OCI-LY3 (cell line): ENCODE measurements around the gene WDR12.
"Not testable (repeated sequence)": the region's sequence is repeated elsewhere in the genome, so short reads cannot be mapped to it uniquely, and the experiment has no call there.

ENCODE experiments used
- H2AFZ ChIP-seq: fragments of 200-600, 300-600 bp; shearing (Covaris generic); 2 replicates; pipeline ENCODE4 v1.6.0; 2014; ENCODE audit warnings: antibody characterized with exemption, low read depth, low read length
- H3K27ac ChIP-seq: fragments of 200-600, 300-600 bp; sonication (generic); 2 replicates; pipeline ENCODE4 v1.5.1; 2014; ENCODE audit warnings: mild to moderate bottlenecking, low read length, moderate library complexity, mixed read lengths
- H3K27me3 ChIP-seq: fragments of 200-600, 300-600 bp; sonication (generic); 2 replicates; pipeline ENCODE4 v1.6.1; 2014; ENCODE audit warnings: low read depth, low read length, mixed read lengths
- H3K36me3 ChIP-seq: fragments of 200-600, 300-600 bp; sonication (generic); replicated peaks from 2 replicates; pipeline ENCODE3; 2014; ENCODE audit warnings: low read depth, low read length, mixed read lengths
- H3K4me1 ChIP-seq: fragments of 300-600, 200-600 bp; sonication (generic); 2 replicates; pipeline ENCODE4 v1.6.1; 2014; ENCODE audit warnings: low read length, mixed read lengths
- H3K4me2 ChIP-seq: fragments of 200-600, 300-600 bp; sonication (generic); 2 replicates; pipeline ENCODE4 v1.6.1; 2014; ENCODE audit warnings: low read length, mixed read lengths
- H3K4me3 ChIP-seq: fragments of 300-600, 200-600 bp; sonication (generic); 2 replicates; pipeline ENCODE4 v1.5.1; 2014; ENCODE audit warnings: antibody characterized with exemption, mild to moderate bottlenecking, low read length, moderate library complexity
- H3K79me2 ChIP-seq: fragments of 300-600, 200-600 bp; shearing (Covaris generic); 2 replicates; pipeline ENCODE4 v1.6.1; 2014; ENCODE audit warnings: mild to moderate bottlenecking, low read length, mixed read lengths
- H3K9ac ChIP-seq: fragments of 300-600, 200-600 bp; shearing (Covaris generic); 2 replicates; pipeline ENCODE4 v1.6.0; 2014; ENCODE audit warnings: mild to moderate bottlenecking, low read length, moderate library complexity
- H3K9me3 ChIP-seq: fragments of 200-600, 300-600 bp; shearing (Covaris generic); 2 replicates; pipeline ENCODE4 v1.6.1; 2014; ENCODE audit warnings: low read length, mixed read lengths; ENCODE audit not compliant: insufficient read depth
- H4K20me1 ChIP-seq: fragments of 200-600, 300-600 bp; sonication (generic); 2 replicates; pipeline ENCODE4 v1.6.1; 2016; ENCODE audit warnings: low read length, mixed read lengths; ENCODE audit not compliant: insufficient read depth
- EZH2phosphoT487 ChIP-seq: fragments of 200-600 bp; shearing (Covaris generic); IDR thresholded peaks from 2 replicates; pipeline ENCODE4 v1.6.1; 2018; ENCODE audit warnings: antibody characterized with exemption, mixed run types, low read depth
- TF ChIP-seq, protein P1 (sequence below): fragments of 200-600, 300-600 bp; sonication (generic); IDR thresholded peaks from 2 replicates; pipeline ENCODE4 v1.5.1; 2014; ENCODE audit warnings: antibody characterized with exemption, low read length, low read depth

WDR12 gene

DNA sequence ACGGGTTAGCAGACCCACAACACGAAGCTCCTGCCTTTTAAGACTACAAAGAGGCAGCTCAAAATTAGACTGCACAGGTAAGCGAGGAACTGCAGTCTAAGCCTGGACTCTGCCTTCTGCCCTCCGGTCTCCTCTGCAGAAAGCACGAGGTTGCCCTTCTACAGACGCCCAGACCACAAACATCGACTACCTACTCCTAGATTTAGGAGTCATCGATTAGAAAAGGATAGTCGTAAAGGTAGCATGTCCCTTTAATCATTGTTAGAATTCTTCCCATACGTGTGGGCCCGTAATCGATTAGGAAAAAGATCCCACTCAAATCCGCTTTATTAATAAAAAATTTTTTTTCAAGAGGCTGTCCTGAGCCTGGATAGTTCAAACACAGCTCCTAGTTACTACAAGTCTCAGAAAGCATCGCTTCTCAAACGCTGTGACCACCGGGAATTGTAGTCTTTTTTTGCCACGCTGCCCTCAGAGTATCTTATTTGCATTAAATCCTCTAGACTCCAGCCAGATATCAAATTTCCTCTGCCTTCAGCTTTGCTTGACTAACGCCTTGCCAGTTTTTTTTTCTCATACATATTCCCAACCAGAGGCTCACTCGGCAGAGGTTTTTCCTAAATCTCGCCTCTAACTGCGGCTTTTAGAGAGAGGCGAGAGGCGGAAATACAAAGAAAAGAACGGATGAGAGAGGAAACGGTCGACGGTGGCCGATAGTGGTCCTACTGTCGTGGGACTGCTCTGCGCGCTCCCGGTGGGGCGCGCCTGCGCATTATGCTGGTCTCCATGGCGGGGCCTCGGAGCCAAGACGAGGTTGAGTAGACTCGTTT, at the start of gene WDR12, which contains the start of gene CARF:
Gene WDR12, minus strand, starts transcription at position 162 of the 830 bp plus-strand sequence. CDS start 197 bp downstream, outside the sequence.
Gene CARF, plus strand, starts transcription at position 764 of the 830 bp plus-strand sequence. CDS start 29,628 bp downstream, outside the sequence.
- Histone ChIP-seq H3K27ac (peak within 1 kb of the TSS; percentile 92), H3K9ac (peak within 1 kb of the TSS; percentile 94), H3K79me2 (peaks cover 44% of the 10 kb centered on the region)

DNA sequence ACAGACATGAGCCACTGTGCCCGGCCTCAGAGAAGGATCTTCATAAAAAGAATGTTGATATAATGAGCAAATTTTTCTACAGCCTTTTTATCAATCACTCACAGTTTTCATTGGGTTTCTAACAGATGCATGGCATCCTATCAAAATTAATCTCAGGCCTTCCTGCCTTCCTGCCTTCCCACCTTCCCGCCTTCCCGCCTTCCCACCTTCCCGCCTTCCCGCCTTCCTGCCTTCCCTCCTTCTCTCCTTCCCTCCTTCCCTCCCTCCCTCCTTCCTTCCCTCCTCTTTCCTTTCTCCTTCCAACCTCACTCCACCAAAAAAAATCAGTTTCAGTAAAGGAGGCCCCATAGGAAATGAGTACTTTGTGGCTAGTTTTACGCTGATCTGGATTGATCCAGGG, 49.1 kb upstream of the WDR12 start:
- Histone ChIP-seq H3K4me3 (no peak overlapping the region), H3K27me3 (no peaks in the 10 kb centered on the region), H3K9ac (no peak overlapping the region), H3K27ac (no peak overlapping the region), H2AFZ (no peak overlapping the region), H3K4me1 (peaks cover 8% of the 10 kb centered on the region), H3K36me3 (no peaks in the 10 kb centered on the region), H3K9me3 (no peaks in the 10 kb centered on the region), H3K79me2 (no peaks in the 10 kb centered on the region), H3K4me2 (no peak overlapping the region), H4K20me1 (no peaks in the 10 kb centered on the region)
- TF ChIP-seq EZH2phosphoT487 = no peak
- TF ChIP-seq, protein P1, sequence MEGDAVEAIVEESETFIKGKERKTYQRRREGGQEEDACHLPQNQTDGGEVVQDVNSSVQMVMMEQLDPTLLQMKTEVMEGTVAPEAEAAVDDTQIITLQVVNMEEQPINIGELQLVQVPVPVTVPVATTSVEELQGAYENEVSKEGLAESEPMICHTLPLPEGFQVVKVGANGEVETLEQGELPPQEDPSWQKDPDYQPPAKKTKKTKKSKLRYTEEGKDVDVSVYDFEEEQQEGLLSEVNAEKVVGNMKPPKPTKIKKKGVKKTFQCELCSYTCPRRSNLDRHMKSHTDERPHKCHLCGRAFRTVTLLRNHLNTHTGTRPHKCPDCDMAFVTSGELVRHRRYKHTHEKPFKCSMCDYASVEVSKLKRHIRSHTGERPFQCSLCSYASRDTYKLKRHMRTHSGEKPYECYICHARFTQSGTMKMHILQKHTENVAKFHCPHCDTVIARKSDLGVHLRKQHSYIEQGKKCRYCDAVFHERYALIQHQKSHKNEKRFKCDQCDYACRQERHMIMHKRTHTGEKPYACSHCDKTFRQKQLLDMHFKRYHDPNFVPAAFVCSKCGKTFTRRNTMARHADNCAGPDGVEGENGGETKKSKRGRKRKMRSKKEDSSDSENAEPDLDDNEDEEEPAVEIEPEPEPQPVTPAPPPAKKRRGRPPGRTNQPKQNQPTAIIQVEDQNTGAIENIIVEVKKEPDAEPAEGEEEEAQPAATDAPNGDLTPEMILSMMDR = no peak

More for the DNA sequence above, at the start of gene WDR12, which contains the start of gene CARF:
- H3K4me1 ChIP-seq = peaks cover 20% of the 10 kb centered on the region
- no peaks in the 10 kb centered on the region for H3K27me3 ChIP-seq
- H3K4me3 ChIP-seq = peak within 1 kb of the TSS; percentile 93
- no peaks in the 10 kb centered on the region for H3K9me3 ChIP-seq
- TF ChIP-seq, protein P1 = no peak
- no peak for TF ChIP-seq EZH2phosphoT487
- peak within 1 kb of the TSS; percentile 98 for H2AFZ ChIP-seq
- H4K20me1 ChIP-seq = 0 out of 2 replicates have a peak, but pooled peaks cover 6% of the 10 kb centered on the region
- H3K4me2 ChIP-seq = peak within 1 kb of the TSS; percentile 96
- H3K36me3 ChIP-seq = peaks cover 6% of the 10 kb centered on the region

DNA sequence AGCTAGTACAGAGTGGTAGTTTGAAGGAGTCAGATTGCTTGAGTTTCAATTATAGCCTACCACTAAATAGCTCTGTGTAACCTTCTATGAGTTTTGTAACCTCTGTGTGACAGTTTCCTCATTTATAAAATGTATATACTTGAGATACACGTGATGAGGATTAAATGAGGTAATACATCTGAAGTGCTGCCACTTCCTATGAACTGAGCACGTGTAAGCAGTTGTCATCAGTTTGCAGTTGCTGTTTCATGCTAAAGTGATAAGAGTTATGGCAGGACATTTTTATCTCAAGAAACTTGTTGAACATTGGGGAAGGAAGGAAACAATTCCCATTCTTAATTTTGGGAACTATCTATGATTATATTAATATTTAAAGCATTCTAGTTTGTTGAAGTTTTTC, 39.1 kb upstream of the WDR12 start:
- H3K4me2 ChIP-seq = no peak overlapping the region
- TF ChIP-seq, protein P1 = no peak
- TF ChIP-seq EZH2phosphoT487 = no peak
- H3K4me3 ChIP-seq = no peak overlapping the region
- no peaks in the 10 kb centered on the region for H3K36me3 ChIP-seq
- no peaks in the 10 kb centered on the region for H3K4me1 ChIP-seq
- no peak overlapping the region for H3K9ac ChIP-seq
- H3K9me3 ChIP-seq = no peaks in the 10 kb centered on the region
- H3K27ac ChIP-seq = no peak overlapping the region
- no peaks in the 10 kb centered on the region for H3K79me2 ChIP-seq
- H4K20me1 ChIP-seq = no peaks in the 10 kb centered on the region
- no peaks in the 10 kb centered on the region for H3K27me3 ChIP-seq
- H2AFZ ChIP-seq = no peak overlapping the region

DNA sequence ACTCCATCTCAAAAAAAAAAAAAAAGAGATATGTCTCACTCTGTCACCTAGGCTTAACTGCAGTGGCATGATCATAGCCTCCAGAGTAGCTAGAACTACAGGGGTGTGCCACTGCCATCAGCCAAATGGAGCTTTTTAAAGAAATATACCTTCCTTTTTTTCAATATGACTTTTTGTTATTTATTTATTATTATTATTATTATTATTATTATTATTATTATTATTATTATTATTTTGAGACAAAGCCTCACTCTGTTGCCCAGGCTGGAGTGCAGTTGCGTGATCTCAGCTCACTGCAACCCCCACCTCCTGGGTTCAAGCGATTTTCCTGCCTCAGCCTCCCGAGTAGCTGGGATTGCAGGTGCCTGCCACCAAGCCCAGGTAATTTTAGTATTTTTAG, 37.9 kb upstream of the WDR12 start:
- not testable (repeated sequence) for H2AFZ ChIP-seq, H3K9ac ChIP-seq, H3K4me3 ChIP-seq, H3K27ac ChIP-seq, H3K4me1 ChIP-seq, H3K27me3 ChIP-seq, H4K20me1 ChIP-seq, H3K79me2 ChIP-seq, H3K36me3 ChIP-seq, H3K9me3 ChIP-seq, H3K4me2 ChIP-seq
